Measurements from ENCODE around the gene SIPA1. TPM values are rescaled to one million over a fixed set of nuclear protein-coding genes. Genes with fewer than 3 reads are reported as not detected.
A peak's percentile ranks its signal among the peaks of the same experiment; 100 is the strongest.

SIPA1 gene
- total RNA-seq, 1 donor from 2014 or later: 3.7 TPM

GRCh38 chr11:65609665-65610064 lies 28.2 kb upstream of the SIPA1 start:
- no peak for DNase-seq

DNA sequence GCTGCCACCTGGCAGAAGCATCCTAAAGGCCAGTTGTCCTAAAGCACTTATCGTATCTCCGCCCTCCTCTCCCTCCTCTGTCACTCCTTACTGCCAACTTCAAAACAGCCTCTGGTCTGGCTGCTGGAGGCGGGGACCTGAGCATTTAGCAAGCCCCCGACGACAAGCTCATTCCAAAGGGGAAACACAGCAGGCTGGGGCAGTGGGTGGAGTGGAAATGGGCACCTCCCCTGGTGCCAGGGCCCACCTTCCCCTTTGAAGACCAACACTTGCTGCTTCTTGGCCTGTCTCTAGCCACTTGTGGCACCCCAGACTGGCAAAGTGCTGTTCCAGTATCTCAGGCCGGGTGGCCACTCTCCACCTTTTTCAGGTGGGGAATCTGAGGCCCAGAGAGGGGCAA lies 27.5 kb upstream of the SIPA1 start:
- DNase-seq: no peak

DNA sequence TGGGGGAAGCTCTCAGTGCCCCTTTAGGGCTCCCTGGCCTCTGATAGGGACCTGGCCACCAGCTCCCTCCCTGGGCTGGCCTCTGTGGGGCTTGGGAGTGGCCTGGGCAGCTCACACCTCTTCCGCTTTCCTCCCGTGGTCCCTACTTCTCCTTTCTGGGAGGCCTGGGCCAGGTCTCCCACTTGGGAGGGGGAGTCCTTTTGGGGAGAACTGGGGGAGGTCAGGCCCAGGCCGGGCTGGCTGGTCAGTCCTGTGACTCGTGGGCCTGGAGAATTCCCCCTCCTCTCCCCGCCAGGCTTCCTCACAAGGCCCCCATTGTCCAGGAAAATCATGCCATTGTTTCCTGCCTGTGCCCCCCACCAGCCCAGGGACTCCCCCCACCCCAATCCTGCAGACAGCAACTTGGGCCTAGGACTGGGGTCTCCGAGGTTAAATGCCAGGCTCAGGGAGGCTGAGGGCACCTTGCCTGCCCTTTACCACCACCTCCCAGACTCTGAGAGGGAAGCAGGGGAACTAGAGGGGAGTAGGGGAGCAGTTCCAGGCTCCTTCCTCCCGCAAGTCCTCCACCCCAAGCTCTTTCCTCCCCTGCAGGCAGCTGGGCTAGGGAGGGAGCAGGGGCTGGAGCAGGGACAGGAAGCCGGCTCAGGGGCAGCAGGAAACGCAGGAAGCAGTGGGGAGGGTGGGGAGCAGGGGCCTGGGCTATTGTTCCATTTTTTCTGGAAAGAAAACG lies 26.7 kb upstream of the SIPA1 start:
- DNase-seq: peak; percentile 64

DNA sequence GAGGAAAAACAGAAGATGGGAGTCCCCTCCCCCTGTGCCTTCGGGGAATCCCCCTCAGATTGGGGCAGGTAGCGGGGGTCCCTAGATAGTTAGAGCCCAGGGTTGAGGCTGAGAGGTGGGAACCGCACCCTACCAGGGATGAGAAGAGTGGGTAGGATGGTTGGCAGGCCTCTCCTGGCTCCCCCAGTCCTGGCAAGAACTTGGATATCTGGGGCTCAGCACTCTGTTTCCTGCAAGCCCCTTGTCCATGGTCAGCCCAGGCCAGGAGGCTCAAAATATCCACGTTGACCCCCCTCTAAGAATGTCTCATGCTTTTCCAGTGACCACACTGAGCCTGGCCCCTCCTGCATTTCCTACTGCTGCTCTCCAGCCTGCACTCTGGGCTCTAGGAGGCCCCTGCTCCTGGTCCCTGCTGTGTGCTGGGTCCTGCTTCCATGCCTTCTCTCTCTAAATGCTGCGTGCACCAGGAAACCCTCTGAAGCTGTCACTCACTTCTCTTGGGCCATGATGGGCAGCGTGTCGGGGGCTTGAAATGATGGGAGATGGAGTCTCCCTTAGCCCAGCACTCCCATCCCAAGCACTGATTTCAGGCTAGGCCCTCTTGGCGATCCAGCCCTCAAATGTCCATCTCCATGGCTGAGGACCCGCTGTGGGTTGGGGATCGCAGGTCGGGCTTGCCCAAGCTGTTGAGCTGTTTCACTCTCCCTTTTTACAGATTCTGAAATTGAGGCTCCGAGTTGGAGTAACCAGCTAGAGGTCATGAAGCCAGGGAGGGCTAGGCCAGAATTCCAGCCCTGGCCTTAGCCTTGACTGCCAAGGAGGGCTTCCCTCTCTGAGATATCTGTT lies 25.9 kb upstream of the SIPA1 start:
- no peak for DNase-seq

GRCh38 chr11:65612691-65613090 lies 25.2 kb upstream of the SIPA1 start:
- DNase-seq: no peak

- no peak for DNase-seq
Observed at GRCh38 chr11:65613091-65613928, 24.6 kb upstream of the SIPA1 start.

DNA sequence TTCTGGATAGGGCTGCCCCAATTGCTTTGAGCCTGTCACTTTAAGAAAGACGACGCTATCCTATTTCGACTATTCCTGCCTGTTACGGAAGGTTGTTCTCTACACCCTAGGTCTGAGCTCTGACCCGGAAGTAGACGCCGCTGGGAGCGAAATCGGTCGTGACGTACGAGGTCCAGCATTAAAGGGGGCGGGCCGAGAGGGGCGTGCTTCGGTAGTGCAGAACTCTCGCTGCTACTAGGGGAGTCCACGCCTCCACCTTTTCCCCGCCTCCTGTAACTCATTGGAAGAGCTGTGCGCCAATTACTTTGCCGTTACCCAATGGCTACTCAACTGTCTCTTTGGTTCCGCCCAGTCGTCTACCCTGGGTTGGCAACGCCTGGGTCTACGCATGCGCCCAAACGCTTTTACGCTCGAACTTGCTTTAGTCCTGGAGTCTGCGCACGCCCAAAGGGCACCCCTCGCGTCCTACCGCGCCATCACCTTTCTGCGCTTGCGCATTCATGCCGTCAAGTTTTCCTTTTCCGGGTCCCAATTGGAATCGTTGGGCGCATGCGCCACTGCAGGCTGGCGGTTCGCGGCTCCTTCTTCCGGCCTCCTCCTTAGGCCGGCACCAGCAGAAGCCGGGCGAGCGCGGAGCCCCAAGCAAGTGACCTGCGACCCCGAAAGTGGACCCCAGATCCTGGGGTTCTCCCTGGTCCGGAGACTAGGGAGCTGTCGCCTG lies 22.5 kb upstream of the SIPA1 start, which contains the start of gene PCNX3:
Gene PCNX3, plus strand, starts transcription at position 548 of the 721 bp plus-strand sequence. CDS start 536 bp downstream, outside the sequence.
- DNase-seq: peak; percentile 100

DNA sequence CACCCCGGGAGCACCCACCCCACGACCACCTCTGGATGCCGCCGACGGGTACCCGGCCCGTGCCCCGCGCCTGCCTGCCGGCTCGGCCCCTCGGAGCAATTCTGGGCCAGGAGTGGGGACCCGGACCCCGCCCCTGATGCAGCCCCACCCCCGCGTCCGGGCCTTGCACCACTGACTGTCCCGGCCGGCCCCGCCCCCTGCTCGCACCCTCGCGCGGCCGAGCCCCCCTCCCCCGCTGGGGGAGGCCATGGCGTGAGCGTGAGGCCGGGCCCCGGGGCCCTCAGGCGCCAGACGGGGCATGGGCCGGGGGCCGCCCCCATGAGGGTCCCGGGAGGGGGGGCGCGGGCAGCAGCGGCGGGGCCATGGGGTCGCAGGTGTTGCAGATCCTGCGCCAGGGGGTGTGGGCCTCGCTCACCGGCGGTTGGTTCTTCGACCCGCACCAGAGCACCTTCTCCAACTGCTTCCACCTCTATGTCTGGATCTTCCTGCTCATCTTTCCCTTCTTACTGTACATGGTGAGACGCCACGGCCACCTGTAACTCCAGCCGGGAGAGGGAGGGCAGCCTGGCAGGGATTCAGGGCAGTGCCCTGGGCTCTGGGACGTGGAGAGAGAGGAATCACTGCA lies 21.8 kb upstream of the SIPA1 start:
- no peak for DNase-seq

GRCh38 chr11:65616575-65617001 lies 21.3 kb upstream of the SIPA1 start:
- DNase-seq: no peak

- DNase-seq: no peak
Observed at GRCh38 chr11:65617136-65617850, 20.6 kb upstream of the SIPA1 start.

DNA sequence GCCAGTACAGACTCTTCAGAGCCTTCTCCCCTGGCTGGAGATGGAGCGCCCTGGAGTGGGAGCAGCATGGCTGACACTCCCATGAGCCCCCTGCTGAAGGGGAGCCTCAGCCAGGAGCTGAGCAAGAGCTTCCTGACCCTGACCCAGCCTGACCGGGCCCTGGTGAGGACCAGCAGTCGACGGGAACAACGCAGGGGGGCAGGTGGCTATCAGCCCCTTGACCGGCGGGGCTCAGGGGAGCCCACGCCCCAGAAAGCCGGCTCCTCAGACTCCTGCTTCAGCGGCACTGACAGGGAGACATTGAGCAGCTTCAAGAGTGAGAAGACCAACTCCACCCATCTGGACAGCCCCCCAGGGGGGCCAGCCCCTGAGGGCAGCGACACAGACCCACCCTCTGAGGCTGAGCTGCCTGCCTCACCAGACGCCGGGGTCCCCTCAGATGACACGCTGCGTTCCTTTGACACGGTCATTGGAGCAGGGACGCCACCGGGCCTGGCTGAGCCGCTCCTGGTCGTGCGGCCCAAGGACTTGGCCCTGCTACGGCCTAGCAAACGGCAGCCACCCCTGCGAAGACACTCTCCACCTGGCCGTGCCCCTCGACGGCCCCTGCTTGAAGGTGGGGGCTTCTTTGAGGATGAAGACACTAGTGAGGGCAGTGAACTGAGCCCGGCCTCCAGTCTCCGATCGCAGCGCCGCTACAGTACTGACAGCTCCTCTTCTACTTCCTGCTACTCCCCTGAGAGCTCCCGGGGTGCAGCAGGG lies 19.7 kb upstream of the SIPA1 start:
- no peak for DNase-seq

- no peak for DNase-seq
Observed at GRCh38 chr11:65618763-65619162, 19.1 kb upstream of the SIPA1 start.

DNA sequence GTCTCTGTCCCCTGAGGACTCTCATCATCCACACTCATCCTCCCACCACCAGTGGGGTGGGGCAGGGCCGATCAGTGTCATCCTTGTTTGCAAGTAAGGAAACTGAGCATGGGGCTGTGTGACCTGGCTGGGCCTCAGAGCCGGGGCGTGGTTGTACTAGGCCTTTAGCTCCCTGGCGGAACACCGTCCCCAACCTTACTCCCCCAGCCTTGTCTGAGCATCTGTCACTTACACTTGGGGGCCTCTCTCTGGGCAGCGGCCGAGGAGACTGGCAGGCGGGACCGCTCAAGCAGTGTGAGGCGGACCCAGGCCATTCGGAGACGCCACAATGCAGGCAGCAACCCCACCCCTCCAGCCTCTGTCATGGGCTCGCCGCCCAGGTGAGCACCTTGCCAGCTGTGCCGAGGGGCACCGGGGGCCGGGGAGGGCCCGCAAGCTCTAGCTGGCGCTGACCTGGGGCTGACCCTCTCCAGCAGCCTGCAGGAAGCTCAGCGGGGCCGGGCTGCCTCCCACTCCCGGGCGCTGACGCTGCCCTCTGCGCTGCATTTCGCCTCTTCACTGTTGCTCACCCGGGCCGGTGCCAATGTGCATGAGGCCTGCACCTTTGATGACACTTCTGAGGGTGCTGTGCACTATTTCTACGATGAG lies 18.5 kb upstream of the SIPA1 start:
- DNase-seq: no peak

GRCh38 chr11:65620666-65621065 lies 17.2 kb upstream of the SIPA1 start:
- no peak for DNase-seq

DNA sequence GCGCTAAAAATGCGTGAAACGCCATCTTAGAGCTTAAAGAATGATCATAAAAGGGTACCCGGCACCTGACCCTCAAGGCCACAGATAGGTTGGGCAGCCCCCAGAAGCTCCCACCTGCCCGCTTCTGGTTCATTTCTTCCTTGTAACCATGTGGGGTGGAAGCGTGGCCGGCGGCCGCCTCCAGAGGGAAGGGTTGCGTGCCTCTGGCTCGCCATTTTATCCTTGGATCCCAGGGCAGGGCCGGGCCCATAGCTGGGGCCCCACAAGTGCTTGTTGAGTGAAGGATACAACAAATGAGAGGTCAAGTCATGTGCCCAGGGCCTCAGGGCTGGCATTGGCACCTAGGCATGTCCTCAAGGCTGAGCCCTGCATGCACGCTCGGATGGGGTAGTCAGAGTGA lies 16.4 kb upstream of the SIPA1 start:
- DNase-seq: no peak

DNA sequence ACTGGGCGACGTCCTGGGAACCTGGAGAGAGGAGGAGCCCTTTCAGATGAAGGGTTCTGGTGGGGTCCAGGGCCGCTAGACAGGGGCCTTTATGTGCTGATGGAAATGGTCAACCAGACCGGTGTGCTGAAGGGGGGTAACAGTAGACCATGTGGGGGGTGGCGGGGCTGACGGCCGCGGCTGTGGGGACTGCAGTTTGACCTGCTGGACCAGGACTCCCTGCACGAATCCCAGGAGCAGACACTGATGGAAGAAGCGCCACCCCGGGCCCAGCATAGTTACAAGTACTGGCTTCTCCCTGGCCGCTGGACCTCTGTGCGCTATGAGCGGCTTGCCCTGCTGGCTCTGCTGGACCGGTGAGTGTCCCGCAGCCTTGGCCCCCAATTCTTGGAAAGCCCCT lies 15.9 kb upstream of the SIPA1 start:
- DNase-seq: no peak

DNA sequence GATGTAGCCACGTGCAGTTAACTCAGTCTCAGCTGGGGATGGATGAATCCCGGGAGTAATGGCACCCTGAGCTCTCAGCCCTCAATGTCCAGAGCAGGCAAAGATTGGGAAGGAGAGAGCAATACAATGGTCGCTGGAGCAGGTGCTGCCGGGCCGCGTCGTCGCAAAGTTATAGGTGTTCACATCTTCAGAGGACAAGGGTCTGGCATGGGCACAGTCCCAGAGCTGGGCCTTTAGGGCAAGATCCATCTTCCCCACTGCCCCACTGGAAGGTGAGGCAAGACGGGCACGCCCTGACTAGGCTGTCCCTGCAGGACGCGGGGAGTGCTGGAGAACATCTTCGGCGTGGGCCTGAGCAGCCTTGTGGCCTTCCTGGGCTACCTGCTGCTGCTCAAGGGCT lies 14.7 kb upstream of the SIPA1 start:
- no peak for DNase-seq

DNA sequence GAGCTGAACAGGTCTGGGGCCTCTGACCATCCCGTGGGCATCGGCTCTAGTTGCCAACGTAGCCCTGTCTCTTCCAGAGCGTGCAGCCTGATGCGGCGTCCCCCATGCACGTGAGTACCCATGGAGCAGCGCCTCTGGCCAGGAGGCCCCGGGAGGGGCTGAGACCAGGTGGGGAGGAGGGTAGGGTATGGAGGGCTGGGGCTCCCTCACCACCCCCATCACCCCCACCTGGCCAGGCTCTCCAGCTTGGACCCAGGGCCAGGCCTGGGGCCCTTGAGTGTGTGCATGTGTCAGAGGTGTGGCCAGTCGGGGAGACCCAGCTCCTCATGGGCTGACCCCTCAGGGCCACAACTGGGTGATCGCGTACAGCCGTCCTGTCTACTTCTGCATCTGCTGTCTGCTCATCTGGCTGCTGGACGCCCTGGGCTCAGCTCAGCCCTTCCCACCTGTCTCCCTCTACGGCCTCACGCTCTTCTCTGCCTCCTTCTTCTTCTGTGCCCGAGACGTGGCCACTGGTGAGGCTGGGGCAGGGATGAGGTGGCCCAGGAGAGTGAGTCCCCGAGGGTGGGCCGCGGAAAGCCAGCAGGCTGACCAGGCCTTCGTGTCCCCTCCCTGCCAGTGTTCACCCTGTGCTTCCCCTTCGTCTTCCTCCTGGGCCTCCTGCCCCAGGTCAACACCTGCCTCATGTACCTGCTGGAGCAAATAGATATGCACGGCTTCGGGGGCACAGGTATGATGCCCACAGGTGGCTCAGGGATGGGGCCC lies 13.9 kb upstream of the SIPA1 start:
- no peak for DNase-seq
